ENCODE data around the gene BMP8B. TPM values are rescaled to one million over a fixed set of nuclear protein-coding genes. Genes with fewer than 3 reads are reported as not detected.

Gene BMP8B
- total RNA-seq, 1 experiment from 2014 or later: 5.9 TPM

GRCh38 chr1:39732730-39733129, 55.9 kb downstream of the BMP8B start:
- H3K27me3 Mint-ChIP-seq (ENCODE audit: insufficient read depth, unreplicated experiment): peaks cover 25% of the 10 kb centered on the region
- CTCF ChIA-PET: no interaction called here
- no peak overlapping the region for H3K27ac Mint-ChIP-seq (ENCODE audit: unreplicated experiment)

GRCh38 chr1:39729842-39730241, 58.8 kb downstream of the BMP8B start:
- no TSS peak for BruUV-seq (replicated peaks)
- H3K4me1 Mint-ChIP-seq (ENCODE audit: low read depth, unreplicated experiment): no peaks in the 10 kb centered on the region

More at GRCh38 chr1:39732730-39733129, 55.9 kb downstream of the BMP8B start:
- H3K9me3 Mint-ChIP-seq (ENCODE audit: unreplicated experiment): no peaks in the 10 kb centered on the region
- BruUV-seq (replicated peaks): no TSS peak
- no peaks in the 10 kb centered on the region for H3K9me3 ChIP-seq
- no peaks in the 10 kb centered on the region for H3K4me1 ChIP-seq
- H3K4me3 Mint-ChIP-seq (ENCODE audit: unreplicated experiment): no peak overlapping the region
- no peaks in the 10 kb centered on the region for H3K4me1 Mint-ChIP-seq (ENCODE audit: low read depth, unreplicated experiment)
- TF ChIP-seq, protein P1, sequence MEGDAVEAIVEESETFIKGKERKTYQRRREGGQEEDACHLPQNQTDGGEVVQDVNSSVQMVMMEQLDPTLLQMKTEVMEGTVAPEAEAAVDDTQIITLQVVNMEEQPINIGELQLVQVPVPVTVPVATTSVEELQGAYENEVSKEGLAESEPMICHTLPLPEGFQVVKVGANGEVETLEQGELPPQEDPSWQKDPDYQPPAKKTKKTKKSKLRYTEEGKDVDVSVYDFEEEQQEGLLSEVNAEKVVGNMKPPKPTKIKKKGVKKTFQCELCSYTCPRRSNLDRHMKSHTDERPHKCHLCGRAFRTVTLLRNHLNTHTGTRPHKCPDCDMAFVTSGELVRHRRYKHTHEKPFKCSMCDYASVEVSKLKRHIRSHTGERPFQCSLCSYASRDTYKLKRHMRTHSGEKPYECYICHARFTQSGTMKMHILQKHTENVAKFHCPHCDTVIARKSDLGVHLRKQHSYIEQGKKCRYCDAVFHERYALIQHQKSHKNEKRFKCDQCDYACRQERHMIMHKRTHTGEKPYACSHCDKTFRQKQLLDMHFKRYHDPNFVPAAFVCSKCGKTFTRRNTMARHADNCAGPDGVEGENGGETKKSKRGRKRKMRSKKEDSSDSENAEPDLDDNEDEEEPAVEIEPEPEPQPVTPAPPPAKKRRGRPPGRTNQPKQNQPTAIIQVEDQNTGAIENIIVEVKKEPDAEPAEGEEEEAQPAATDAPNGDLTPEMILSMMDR (IDR thresholded peaks at IDR 0.05; ENCODE audit: insufficient read depth in 1 of 2, low read depth in 1 of 2, low read length in 1 of 2, severe bottlenecking in 1 of 2, unreplicated experiment in 1 of 2): no peak
- no peak overlapping the region for H3K4me3 ChIP-seq (ENCODE audit: low read depth, low read length)
- H3K27me3 ChIP-seq (replicated peaks; ENCODE audit: control insufficient read depth, insufficient read depth, low read length): no peaks in the 10 kb centered on the region; the same call in 1 of the 2 replicates
- POLR2A ChIA-PET: no interaction called here
- no peaks in the 10 kb centered on the region for H3K36me3 ChIP-seq (ENCODE audit: control insufficient read depth, insufficient read depth, low read length)
- H3K36me3 Mint-ChIP-seq (ENCODE audit: insufficient read depth, unreplicated experiment): no peaks in the 10 kb centered on the region
- DNase-seq: no peak
- intact Hi-C loops (cut with micrococcal nuclease; ENCODE audit: unreplicated experiment): no loop called here

DNA sequence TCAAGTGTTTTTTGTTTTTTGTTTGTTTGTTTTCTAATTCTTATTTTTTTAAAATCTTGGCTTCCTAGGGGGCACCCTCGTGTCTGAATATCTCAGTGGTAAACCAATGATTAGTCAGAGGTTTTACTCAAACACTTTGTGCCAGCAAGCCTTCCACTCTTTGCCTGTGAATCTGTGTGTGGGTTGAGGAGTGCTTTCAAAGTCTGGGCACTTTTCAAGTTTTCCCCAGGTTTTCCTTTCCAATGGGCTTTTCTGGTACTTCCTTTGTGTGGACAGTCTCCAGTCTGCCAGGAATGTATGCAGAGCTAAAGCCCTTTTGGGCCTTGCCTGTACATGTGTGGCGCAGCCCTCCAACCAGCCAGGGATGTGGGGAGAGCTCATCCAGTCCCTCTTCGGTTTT, 59.6 kb downstream of the BMP8B start:
- no peaks in the 10 kb centered on the region for H3K36me3 ChIP-seq (ENCODE audit: control insufficient read depth, insufficient read depth, low read length)
- TF ChIP-seq, protein P1 (IDR thresholded peaks at IDR 0.05; ENCODE audit: insufficient read depth in 1 of 2, low read depth in 1 of 2, low read length in 1 of 2, severe bottlenecking in 1 of 2, unreplicated experiment in 1 of 2): no peak
- no peaks in the 10 kb centered on the region; the same call in 1 of the 2 replicates for H3K27me3 ChIP-seq (replicated peaks; ENCODE audit: control insufficient read depth, insufficient read depth, low read length)
- intact Hi-C loops (cut with micrococcal nuclease; ENCODE audit: unreplicated experiment): no loop called here
- no peak overlapping the region for H3K4me3 ChIP-seq (ENCODE audit: low read depth, low read length)
- no peak for DNase-seq
- H3K36me3 Mint-ChIP-seq (ENCODE audit: insufficient read depth, unreplicated experiment): no peaks in the 10 kb centered on the region
- H3K4me3 Mint-ChIP-seq (ENCODE audit: unreplicated experiment): no peak overlapping the region
- BruUV-seq (replicated peaks): no TSS peak
- CTCF ChIA-PET: no interaction called here
- peaks cover 32% of the 10 kb centered on the region for H3K27me3 Mint-ChIP-seq (ENCODE audit: insufficient read depth, unreplicated experiment)
- H3K9me3 ChIP-seq: no peaks in the 10 kb centered on the region
- H3K4me1 Mint-ChIP-seq (ENCODE audit: low read depth, unreplicated experiment): no peaks in the 10 kb centered on the region
- no peaks in the 10 kb centered on the region for H3K4me1 ChIP-seq
- H3K9me3 Mint-ChIP-seq (ENCODE audit: unreplicated experiment): no peaks in the 10 kb centered on the region
- H3K27ac Mint-ChIP-seq (ENCODE audit: unreplicated experiment): no peak overlapping the region
- POLR2A ChIA-PET: no interaction called here

More at GRCh38 chr1:39729842-39730241, 58.8 kb downstream of the BMP8B start:
- DNase-seq: no peak
- no peaks in the 10 kb centered on the region for H3K36me3 ChIP-seq (ENCODE audit: control insufficient read depth, insufficient read depth, low read length)
- intact Hi-C loops (cut with micrococcal nuclease; ENCODE audit: unreplicated experiment): no loop called here
- CTCF ChIA-PET: no interaction called here
- H3K4me3 ChIP-seq (ENCODE audit: low read depth, low read length): no peak overlapping the region
- Mint-ChIP-seq H3K36me3 (ENCODE audit: insufficient read depth, unreplicated experiment) (no peaks in the 10 kb centered on the region), H3K4me3 (ENCODE audit: unreplicated experiment) (no peak overlapping the region), H3K27me3 (ENCODE audit: insufficient read depth, unreplicated experiment) (peaks cover 34% of the 10 kb centered on the region), H3K27ac (ENCODE audit: unreplicated experiment) (no peak overlapping the region), H3K9me3 (ENCODE audit: unreplicated experiment) (no peaks in the 10 kb centered on the region)
- no peaks in the 10 kb centered on the region; the same call in 1 of the 2 replicates for H3K27me3 ChIP-seq (replicated peaks; ENCODE audit: control insufficient read depth, insufficient read depth, low read length)
- POLR2A ChIA-PET: no interaction called here
- no peaks in the 10 kb centered on the region for H3K4me1 ChIP-seq
- TF ChIP-seq, protein P1 (IDR thresholded peaks at IDR 0.05; ENCODE audit: insufficient read depth in 1 of 2, low read depth in 1 of 2, low read length in 1 of 2, severe bottlenecking in 1 of 2, unreplicated experiment in 1 of 2): no peak
- no peaks in the 10 kb centered on the region for H3K9me3 ChIP-seq

Measured in Caco-2 (cell line).